Mesothelial cell of epicardium (in vitro differentiated cells): ENCODE data around the gene RUFY1. TPM values are rescaled to one million over a fixed set of nuclear protein-coding genes. Genes with fewer than 3 reads are reported as not detected.

Experiments
- DNase-seq, 2 experiments: peaks; one replicate each; pipeline ENCODE4 v3.0.0; 2021; ENCODE audit warnings: low spot score in 2 of 2; ENCODE audit not compliant: unreplicated experiment in 2 of 2
- H3K27ac Mint-ChIP-seq: 2 replicates; pipeline ENCODE4 v1.8.0; 2021; ENCODE audit warnings: mixed read lengths
- H3K27me3 Mint-ChIP-seq: 2 replicates; pipeline ENCODE4 v1.8.0; 2021; ENCODE audit warnings: low read depth, mixed read lengths
- H3K36me3 Mint-ChIP-seq: 2 replicates; pipeline ENCODE4 v1.8.0; 2021; ENCODE audit warnings: mixed read lengths
- H3K4me1 Mint-ChIP-seq: 2 replicates; pipeline ENCODE4 v1.8.0; 2021; ENCODE audit warnings: mixed read lengths
- H3K4me3 Mint-ChIP-seq: 2 replicates; pipeline ENCODE4 v1.8.0; 2021; ENCODE audit warnings: mild to moderate bottlenecking, moderate library complexity, mixed read lengths
- H3K9me3 Mint-ChIP-seq: 2 replicates; pipeline ENCODE4 v1.8.0; 2021; ENCODE audit warnings: mixed read lengths
- CTCF ChIP-seq: fragments of 200-600 bp; sonication (generic); IDR thresholded peaks from one replicate; pipeline ENCODE4 v1.5.0; 2021; ENCODE audit warnings: antibody characterized with exemption; ENCODE audit not compliant: unreplicated experiment
- total RNA-seq: library from RNA; stranded (reverse); gene quantifications from 3 replicates; pipeline ENCODE4 v1.2.1, GENCODE V29; 2021

RUFY1 gene
- total RNA-seq, 1 donor from 2014 or later, result 55.9 TPM

DNA sequence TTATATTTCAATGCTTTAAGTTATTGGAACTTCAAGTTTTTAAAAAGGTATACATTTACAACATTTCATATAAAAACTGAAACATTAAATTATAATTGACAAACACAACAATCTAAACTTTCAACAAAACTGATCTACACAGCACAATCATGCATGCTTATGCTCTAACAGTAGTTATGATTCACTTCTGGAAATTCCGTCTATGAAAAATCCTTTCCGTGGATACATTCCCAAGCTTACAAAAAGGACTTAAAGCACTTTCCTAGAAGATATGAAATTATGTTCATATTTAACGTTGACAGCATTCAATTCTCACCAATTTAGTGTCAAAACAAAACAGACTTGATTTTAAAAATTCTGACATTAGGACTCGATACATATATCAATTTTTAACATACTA is 69.4 kb downstream of the RUFY1 start:
- H3K4me3 Mint-ChIP-seq, result peak overlapping the region; percentile 98
- H3K27me3 Mint-ChIP-seq, result no peaks in the 10 kb centered on the region
- no peak for DNase-seq
- H3K4me1 Mint-ChIP-seq, result peaks cover 55% of the 10 kb centered on the region
- H3K9me3 Mint-ChIP-seq, result no peaks in the 10 kb centered on the region
- H3K36me3 Mint-ChIP-seq, result peaks cover 58% of the 10 kb centered on the region
- TF ChIP-seq CTCF, result no peak
- peak overlapping the region; percentile 19 for H3K27ac Mint-ChIP-seq

DNA sequence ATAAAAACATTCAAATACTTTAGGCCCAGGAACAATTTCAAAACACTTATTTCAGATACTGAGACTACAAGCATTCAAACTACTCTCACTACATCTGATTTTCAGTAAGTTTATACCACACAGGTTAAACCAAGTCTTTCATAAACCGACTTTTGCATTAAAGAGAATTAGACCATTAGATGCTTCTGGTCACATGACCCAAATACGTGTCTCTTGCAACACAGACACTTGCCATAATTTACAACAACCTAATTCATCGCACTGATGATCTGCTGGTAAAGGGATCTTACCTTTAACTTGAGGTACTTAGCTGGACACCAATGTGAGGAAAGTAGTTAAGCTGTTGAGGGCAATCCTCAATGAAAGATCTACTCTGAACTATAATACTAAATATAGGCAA is 69.9 kb downstream of the RUFY1 start:
- H3K4me1 Mint-ChIP-seq, result peaks cover 57% of the 10 kb centered on the region
- H3K9me3 Mint-ChIP-seq, result no peaks in the 10 kb centered on the region
- no peak for TF ChIP-seq CTCF
- H3K36me3 Mint-ChIP-seq, result peaks cover 55% of the 10 kb centered on the region
- H3K4me3 Mint-ChIP-seq, result peak overlapping the region; percentile 98
- H3K27me3 Mint-ChIP-seq, result no peaks in the 10 kb centered on the region
- no peak for DNase-seq
- peak overlapping the region; percentile 89 for H3K27ac Mint-ChIP-seq

DNA sequence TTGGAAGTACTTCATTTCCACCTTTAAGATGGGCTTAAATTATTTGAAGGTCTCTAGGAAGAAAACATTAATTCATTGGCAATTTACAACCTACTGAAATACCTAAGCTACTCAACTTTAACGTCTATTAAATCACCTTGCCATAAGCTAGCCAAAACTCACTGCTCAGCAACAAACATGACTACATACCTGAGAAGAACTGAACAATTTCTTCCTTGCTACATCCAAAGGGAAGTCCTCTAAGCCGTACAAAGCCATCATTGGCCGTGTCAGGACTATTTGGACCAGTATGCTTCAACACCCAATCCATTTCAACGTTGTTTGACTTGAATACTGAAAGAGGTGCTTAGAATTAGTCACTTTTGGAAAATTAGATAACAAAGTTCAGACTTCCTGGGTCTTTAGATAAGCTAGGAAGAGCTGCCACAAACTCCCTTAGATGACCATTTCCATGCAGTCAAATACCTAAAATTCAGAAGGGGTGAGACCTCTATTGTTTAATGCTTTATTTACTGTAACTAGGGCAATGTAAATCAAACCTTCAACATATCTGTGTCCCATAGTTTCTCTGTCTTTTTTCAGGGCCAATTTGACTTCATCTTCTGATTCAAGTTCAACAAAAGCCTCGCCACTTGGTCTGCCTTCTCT is 70.5 kb downstream of the RUFY1 start:
- H3K4me1 Mint-ChIP-seq, result peaks cover 57% of the 10 kb centered on the region
- DNase-seq, result no peak
- TF ChIP-seq CTCF, result no peak

GRCh38 chr5:179621551-179622214 is 71.3 kb downstream of the RUFY1 start:
- Mint-ChIP-seq H3K36me3 (peaks cover 45% of the 10 kb centered on the region), H3K27ac (peak overlapping the region; percentile 89), H3K4me1 (peaks cover 54% of the 10 kb centered on the region), H3K27me3 (no peaks in the 10 kb centered on the region), H3K4me3 (peak overlapping the region; percentile 98), H3K9me3 (no peaks in the 10 kb centered on the region)
- no peak for TF ChIP-seq CTCF
- DNase-seq, result no peak

More for the DNA sequence above, 70.5 kb downstream of the RUFY1 start:
- Mint-ChIP-seq H3K27me3 (no peaks in the 10 kb centered on the region), H3K36me3 (peaks cover 52% of the 10 kb centered on the region), H3K9me3 (no peaks in the 10 kb centered on the region), H3K4me3 (peak overlapping the region; percentile 98), H3K27ac (peak overlapping the region; percentile 89)

DNA sequence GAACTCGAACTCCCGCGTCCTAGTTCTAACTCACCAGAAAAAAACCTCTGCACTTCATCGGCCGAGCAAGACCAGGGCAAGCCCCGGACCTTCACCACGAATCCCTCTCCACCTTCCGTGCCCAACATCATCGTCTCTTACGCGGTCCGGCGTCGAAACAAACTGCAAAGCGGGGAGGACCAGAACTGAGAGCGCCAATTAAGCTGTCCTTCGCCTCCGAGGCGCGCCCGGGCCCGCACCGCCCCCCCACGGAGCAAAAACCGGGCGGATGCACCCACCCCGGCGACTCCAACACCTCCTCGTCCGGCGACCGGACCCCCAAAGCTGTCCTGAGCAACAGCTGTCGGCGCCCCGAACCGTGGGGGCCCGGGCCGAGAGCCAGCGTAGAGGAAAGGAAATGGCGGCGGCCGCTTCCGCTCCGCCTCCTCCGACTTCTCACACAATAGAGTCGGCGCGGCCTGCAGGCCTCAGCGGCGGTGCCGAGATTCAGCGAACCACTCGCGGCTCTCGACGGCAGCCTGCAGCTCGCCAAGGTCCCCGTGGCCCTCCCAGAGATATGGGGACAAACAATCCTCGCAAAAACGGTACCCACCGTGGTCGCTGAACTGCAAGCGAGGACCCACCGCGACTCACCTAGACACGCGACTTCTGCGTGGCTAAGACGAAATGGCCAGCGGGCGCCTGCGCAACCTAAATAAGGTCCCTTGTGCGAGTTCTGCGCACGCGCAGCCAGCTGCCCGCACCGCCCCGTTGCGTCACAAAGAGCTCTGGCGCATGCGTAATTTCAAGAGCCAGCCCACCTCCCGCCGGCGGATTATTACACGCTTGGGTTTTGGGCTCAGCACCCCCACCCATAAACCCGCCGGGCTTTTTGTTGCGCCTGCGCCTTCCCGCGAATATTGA is 72.9 kb downstream of the RUFY1 start, which contains the start of gene HNRNPH1:
TSS of gene HNRNPH1 (minus strand) at position 669 of the 903 bp plus-strand sequence. CDS start at position 131, 538 bp downstream.
- H3K36me3 Mint-ChIP-seq, result peaks cover 30% of the 10 kb centered on the region
- no peaks in the 10 kb centered on the region for H3K27me3 Mint-ChIP-seq
- no peaks in the 10 kb centered on the region for H3K9me3 Mint-ChIP-seq
- peaks cover 42% of the 10 kb centered on the region for H3K4me1 Mint-ChIP-seq
- peak within 1 kb of the TSS; percentile 98 for H3K4me3 Mint-ChIP-seq
- peak; percentile 97 to 99 for DNase-seq
- H3K27ac Mint-ChIP-seq, result peak within 1 kb of the TSS; percentile 99
- peak; percentile 8 for TF ChIP-seq CTCF
